ENCODE results near the gene SWSAP1.

DNA sequence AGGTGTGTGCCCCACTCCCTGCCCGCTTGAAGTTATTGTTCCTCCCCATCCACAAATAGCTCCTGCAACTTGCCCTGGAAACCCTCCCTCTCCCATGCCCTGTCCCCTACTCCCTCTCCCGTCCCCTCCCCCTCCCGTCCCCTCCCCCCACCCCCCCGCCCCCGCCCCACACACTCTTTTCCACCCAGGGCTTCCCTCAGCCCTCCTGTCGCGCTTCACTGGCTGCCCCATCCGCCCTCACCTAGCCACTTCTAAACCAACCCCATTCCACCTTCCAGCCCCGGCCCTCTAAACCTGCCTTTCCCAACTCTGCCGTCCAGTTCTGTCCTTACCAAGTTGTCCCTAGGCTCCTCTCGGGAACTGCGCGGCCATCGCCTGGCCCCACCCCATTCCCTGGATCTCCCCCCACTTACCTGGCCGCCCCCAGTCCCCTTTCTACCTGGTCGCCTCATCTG, 43.7 kb downstream of the SWSAP1 start:
- TF ChIP-seq CTCF (conservative IDR thresholded peaks at IDR 0.05; ENCODE audit: low read depth, low read length) (no peak), MXI1 (IDR thresholded peaks at IDR 0.05; ENCODE audit: borderline replicate concordance, low read depth, low read length) (no peak), CEBPB (IDR thresholded peaks at IDR 0.05; ENCODE audit: low read depth, low read length) (no peak), POLR2A (IDR thresholded peaks at IDR 0.05; ENCODE audit: low read depth, low read length) (no peak), RCOR1 (IDR thresholded peaks at IDR 0.05; ENCODE audit: insufficient replicate concordance, low read length) (no peak), MAFK (IDR thresholded peaks at IDR 0.05; ENCODE audit: low read depth, low read length) (no peak)

All from IMR-90 (cell line).